OCI-LY1 (cell line): Measurements from ENCODE around the gene POGLUT2.

Experiments
- H2AFZ ChIP-seq: fragments of 200-600 bp; sonication (generic), shearing (Covaris generic); 2 replicates; pipeline ENCODE4 v1.6.0; 2014; ENCODE audit warnings: antibody characterized with exemption, mild to moderate bottlenecking, low read length
- H3F3A ChIP-seq: fragments of 200-600 bp; sonication (generic), shearing (Covaris generic); 2 replicates; pipeline ENCODE4 v1.6.0; 2014; ENCODE audit warnings: mild to moderate bottlenecking, antibody characterized with exemption, low read length, moderate library complexity; ENCODE audit not compliant: insufficient read depth
- H3K27ac ChIP-seq: fragments of 200-600 bp; sonication (generic); 2 replicates; pipeline ENCODE4 v1.5.1; 2014; ENCODE audit warnings: low read length, mixed run types, mild to moderate bottlenecking, low read depth; ENCODE audit not compliant: poor library complexity, severe bottlenecking
- H3K27me3 ChIP-seq: fragments of 200-600 bp; sonication (generic); 2 replicates; pipeline ENCODE4 v1.6.0; 2014; ENCODE audit warnings: antibody characterized with exemption, mild to moderate bottlenecking, low read length, moderate library complexity; ENCODE audit not compliant: insufficient read depth
- H3K36me3 ChIP-seq: fragments of 200-600 bp; sonication (generic); 2 replicates; pipeline ENCODE4 v1.6.1; 2014; ENCODE audit warnings: mild to moderate bottlenecking, antibody characterized with exemption, low read length, moderate library complexity, mixed read lengths; ENCODE audit not compliant: insufficient read depth
- H3K4me1 ChIP-seq: fragments of 200-600 bp; sonication (generic); 2 replicates; pipeline ENCODE4 v1.5.1; 2014; ENCODE audit warnings: mild to moderate bottlenecking, low read length, moderate library complexity; ENCODE audit not compliant: insufficient read depth, severe bottlenecking
- H3K4me2 ChIP-seq: fragments of 200-600 bp; sonication (generic), shearing (Covaris generic); 2 replicates; pipeline ENCODE4 v1.6.1; 2014; ENCODE audit warnings: low read length
- H3K4me3 ChIP-seq: fragments of 200-600 bp; sonication (generic); 2 replicates; pipeline ENCODE4 v1.5.1; 2014; ENCODE audit warnings: low read length, low read depth, mild to moderate bottlenecking, mixed read lengths; ENCODE audit not compliant: poor library complexity, severe bottlenecking
- H3K79me2 ChIP-seq: fragments of 200-600 bp; shearing (Covaris generic); 2 replicates; pipeline ENCODE4 v1.6.1; 2016; ENCODE audit warnings: mixed run types, low read length, mixed read lengths; ENCODE audit not compliant: insufficient read depth
- H3K9ac ChIP-seq: fragments of 200-600 bp; sonication (generic), shearing (Covaris generic); 2 replicates; pipeline ENCODE4 v1.6.1; 2014; ENCODE audit warnings: mild to moderate bottlenecking, low read length, mixed read lengths
- H3K9me2 ChIP-seq: fragments of 200-600 bp; sonication (generic), shearing (Covaris generic); 2 replicates; pipeline ENCODE4 v1.6.1; 2014; ENCODE audit warnings: low read depth, mild to moderate bottlenecking, low read length, mixed read lengths
- H3K9me3 ChIP-seq: fragments of 200-600 bp; shearing (Covaris generic); 2 replicates; pipeline ENCODE4 v1.6.1; 2014; ENCODE audit warnings: low read length, mixed read lengths
- H4K20me1 ChIP-seq: fragments of 200-600 bp; sonication (generic), shearing (Covaris generic); 2 replicates; pipeline ENCODE4 v1.6.0; 2016; ENCODE audit warnings: mild to moderate bottlenecking, low read length; ENCODE audit not compliant: insufficient read depth
- EZH2 ChIP-seq: fragments of 200-600 bp; sonication (generic), shearing (Covaris generic); IDR thresholded peaks from 2 replicates; pipeline ENCODE4 v1.8.0; 2017; ENCODE audit warnings: borderline replicate concordance, mixed run types, mild to moderate bottlenecking, antibody characterized with exemption, low read length, moderate library complexity, mixed read lengths
- TF ChIP-seq, protein P1 (sequence below): fragments of 200-600 bp; sonication (generic), shearing (Covaris generic); IDR thresholded peaks from 2 replicates; pipeline ENCODE4 v1.5.1; 2017; ENCODE audit warnings: mild to moderate bottlenecking, antibody characterized with exemption, low read length, moderate library complexity, mixed read lengths

Gene POGLUT2

DNA sequence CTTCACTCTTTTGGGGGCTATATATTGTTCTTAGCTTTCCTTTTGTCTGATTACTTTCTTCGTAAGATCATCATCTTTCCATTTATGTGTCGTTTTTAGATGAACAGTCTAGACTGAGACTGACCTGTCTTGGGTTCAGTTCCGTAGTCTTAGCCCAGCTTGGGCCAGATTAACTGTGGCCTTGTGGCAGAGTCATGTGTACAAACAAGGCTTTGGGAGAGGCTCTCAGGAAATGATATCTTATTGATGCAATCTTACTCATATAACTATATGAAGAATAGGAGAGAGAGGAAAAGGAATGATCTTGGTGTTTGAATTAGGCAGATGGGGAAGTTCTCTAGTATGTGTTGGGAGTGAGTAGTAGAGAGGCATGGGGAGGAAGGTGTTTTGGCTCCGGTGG lies 40.2 kb upstream of the POGLUT2 start:
- no peaks in the 10 kb centered on the region for H3K36me3 ChIP-seq
- no peaks in the 10 kb centered on the region for H3K9me2 ChIP-seq
- H3K27me3 ChIP-seq: no peaks in the 10 kb centered on the region; the same call in 1 of the 2 replicates
- no peak overlapping the region for H2AFZ ChIP-seq
- H3K27ac ChIP-seq: no peak overlapping the region
- no peaks in the 10 kb centered on the region for H3K79me2 ChIP-seq
- no peaks in the 10 kb centered on the region for H4K20me1 ChIP-seq
- TF ChIP-seq, protein P1, sequence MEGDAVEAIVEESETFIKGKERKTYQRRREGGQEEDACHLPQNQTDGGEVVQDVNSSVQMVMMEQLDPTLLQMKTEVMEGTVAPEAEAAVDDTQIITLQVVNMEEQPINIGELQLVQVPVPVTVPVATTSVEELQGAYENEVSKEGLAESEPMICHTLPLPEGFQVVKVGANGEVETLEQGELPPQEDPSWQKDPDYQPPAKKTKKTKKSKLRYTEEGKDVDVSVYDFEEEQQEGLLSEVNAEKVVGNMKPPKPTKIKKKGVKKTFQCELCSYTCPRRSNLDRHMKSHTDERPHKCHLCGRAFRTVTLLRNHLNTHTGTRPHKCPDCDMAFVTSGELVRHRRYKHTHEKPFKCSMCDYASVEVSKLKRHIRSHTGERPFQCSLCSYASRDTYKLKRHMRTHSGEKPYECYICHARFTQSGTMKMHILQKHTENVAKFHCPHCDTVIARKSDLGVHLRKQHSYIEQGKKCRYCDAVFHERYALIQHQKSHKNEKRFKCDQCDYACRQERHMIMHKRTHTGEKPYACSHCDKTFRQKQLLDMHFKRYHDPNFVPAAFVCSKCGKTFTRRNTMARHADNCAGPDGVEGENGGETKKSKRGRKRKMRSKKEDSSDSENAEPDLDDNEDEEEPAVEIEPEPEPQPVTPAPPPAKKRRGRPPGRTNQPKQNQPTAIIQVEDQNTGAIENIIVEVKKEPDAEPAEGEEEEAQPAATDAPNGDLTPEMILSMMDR: no peak
- TF ChIP-seq EZH2: no peak
- H3K9ac ChIP-seq: no peak overlapping the region
- H3K4me3 ChIP-seq: no peak overlapping the region
- no peaks in the 10 kb centered on the region for H3K9me3 ChIP-seq
- H3K4me2 ChIP-seq: no peak overlapping the region
- no peaks in the 10 kb centered on the region for H3F3A ChIP-seq
- no peaks in the 10 kb centered on the region for H3K4me1 ChIP-seq

DNA sequence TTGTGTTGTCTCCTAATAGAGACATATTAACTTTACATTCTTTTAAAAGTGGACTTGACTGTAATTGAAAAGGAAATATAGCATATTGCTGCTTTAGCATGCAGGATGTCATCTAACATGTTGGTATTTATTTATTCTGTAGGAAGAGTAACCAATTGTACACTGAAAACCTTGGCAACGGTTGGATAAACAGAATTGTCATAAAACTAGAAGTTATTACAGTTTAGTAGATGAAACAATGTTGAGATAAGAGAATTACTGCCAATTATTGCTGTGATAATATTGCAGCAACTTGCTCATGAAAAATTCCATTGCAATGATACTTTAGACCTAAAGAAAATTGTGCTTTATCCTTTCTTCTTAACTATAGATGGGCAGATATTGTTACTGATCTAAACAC lies 39.5 kb upstream of the POGLUT2 start:
- H3K4me1 ChIP-seq: no peaks in the 10 kb centered on the region
- no peak overlapping the region for H2AFZ ChIP-seq
- H3K27ac ChIP-seq: no peak overlapping the region
- H3K9ac ChIP-seq: no peak overlapping the region
- H3K27me3 ChIP-seq: no peaks in the 10 kb centered on the region; the same call in 1 of the 2 replicates
- H3K36me3 ChIP-seq: no peaks in the 10 kb centered on the region
- no peaks in the 10 kb centered on the region for H3K79me2 ChIP-seq
- no peaks in the 10 kb centered on the region for H4K20me1 ChIP-seq
- TF ChIP-seq EZH2: no peak
- TF ChIP-seq, protein P1: no peak
- H3K9me2 ChIP-seq: no peaks in the 10 kb centered on the region
- H3F3A ChIP-seq: no peaks in the 10 kb centered on the region
- H3K4me3 ChIP-seq: no peak overlapping the region
- H3K4me2 ChIP-seq: no peak overlapping the region
- H3K9me3 ChIP-seq: no peaks in the 10 kb centered on the region

DNA sequence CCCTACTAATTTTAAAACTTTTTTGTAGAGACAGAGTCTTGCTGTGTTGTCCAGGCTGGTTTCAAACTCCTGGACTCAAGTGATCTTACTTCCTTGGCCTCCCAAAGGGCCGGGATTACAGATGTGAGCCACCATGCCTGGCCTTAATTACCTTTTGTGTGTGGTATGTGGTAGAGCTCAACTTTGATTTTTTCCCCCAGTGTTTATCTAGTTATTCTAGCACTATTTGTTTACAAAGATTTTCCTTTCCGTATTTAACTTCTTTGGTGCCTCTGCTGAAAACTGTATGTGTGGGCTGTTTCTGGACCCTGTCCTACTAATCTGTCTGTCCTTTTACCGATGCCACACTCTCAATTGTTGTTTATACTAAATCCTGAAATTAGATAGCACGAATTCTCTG lies 37.7 kb upstream of the POGLUT2 start:
- H3K9me2 ChIP-seq: no peaks in the 10 kb centered on the region
- no peaks in the 10 kb centered on the region for H3K79me2 ChIP-seq
- H3F3A ChIP-seq: no peaks in the 10 kb centered on the region
- no peaks in the 10 kb centered on the region for H4K20me1 ChIP-seq
- H3K4me2 ChIP-seq: no peak overlapping the region
- H3K4me3 ChIP-seq: no peak overlapping the region
- H3K9me3 ChIP-seq: no peaks in the 10 kb centered on the region
- H3K36me3 ChIP-seq: no peaks in the 10 kb centered on the region
- H2AFZ ChIP-seq: no peak overlapping the region
- no peaks in the 10 kb centered on the region; the same call in 1 of the 2 replicates for H3K27me3 ChIP-seq
- H3K4me1 ChIP-seq: no peaks in the 10 kb centered on the region
- TF ChIP-seq EZH2: no peak
- TF ChIP-seq, protein P1: no peak
- no peak overlapping the region for H3K27ac ChIP-seq
- H3K9ac ChIP-seq: no peak overlapping the region
